ENCODE data around the gene ZCRB1. TPM values are rescaled to one million over a fixed set of nuclear protein-coding genes. Genes with fewer than 3 reads are reported as not detected.
A peak's percentile ranks its signal among the peaks of the same experiment; 100 is the strongest.

The ZCRB1 gene
- total RNA-seq, 2 experiments from 2014 or later = 77.0 to 81.3 TPM

GRCh38 chr12:42343721-42344120 is 17.8 kb upstream of the ZCRB1 start:
- Mint-ChIP-seq H3K4me3 (no peak overlapping the region), H3K4me1 (ENCODE audit: low read depth) (peaks cover 45% of the 10 kb centered on the region), H3K36me3 (ENCODE audit: low read depth) (peaks cover 25% of the 10 kb centered on the region), H3K27ac (no peak overlapping the region), H3K27me3 (no peaks in the 10 kb centered on the region), H3K9me3 (no peaks in the 10 kb centered on the region)
- CTCF ChIA-PET = interaction anchor here (1.0 kb wide), 1 partner anchor 28 kb away, joined by 6 read pairs; no protein-coding TSS in a partner anchor
- peak; percentile 65 for ATAC-seq
- no peak for DNase-seq
- intact Hi-C loops (cut with micrococcal nuclease) = no loop called here
- no peak for TF ChIP-seq CTCF (IDR thresholded peaks at IDR 0.05)
- POLR2A ChIA-PET = no interaction called here

GRCh38 chr12:42342028-42342427 is 16.1 kb upstream of the ZCRB1 start:
- intact Hi-C loops (cut with micrococcal nuclease) = no loop called here
- H3K4me3 Mint-ChIP-seq = no peak overlapping the region
- H3K27me3 Mint-ChIP-seq = no peaks in the 10 kb centered on the region
- H3K9me3 Mint-ChIP-seq = no peaks in the 10 kb centered on the region
- ChIA-PET CTCF (interaction anchor here (2.1 kb wide), 1 partner anchor 30 kb away, joined by 7 read pairs; no protein-coding TSS in a partner anchor), POLR2A (interaction anchor here (1.1 kb wide), 1 partner anchor 70 kb away, joined by 3 read pairs; no protein-coding TSS in a partner anchor)
- peaks cover 28% of the 10 kb centered on the region for H3K36me3 Mint-ChIP-seq (ENCODE audit: low read depth)
- no peak for DNase-seq
- H3K4me1 Mint-ChIP-seq (ENCODE audit: low read depth) = peaks cover 53% of the 10 kb centered on the region
- no peak overlapping the region for H3K27ac Mint-ChIP-seq
- TF ChIP-seq CTCF (IDR thresholded peaks at IDR 0.05) = no peak
- no peak for ATAC-seq

GRCh38 chr12:42338280-42338679 is 12.4 kb upstream of the ZCRB1 start:
- peak overlapping the region; percentile 8 for H3K27ac Mint-ChIP-seq
- H3K27me3 Mint-ChIP-seq = no peaks in the 10 kb centered on the region
- intact Hi-C loops (cut with micrococcal nuclease) = loop anchor here (10.0 kb wide), 1 partner anchor 213 kb away; no protein-coding TSS in a partner anchor
- H3K4me1 Mint-ChIP-seq (ENCODE audit: low read depth) = peaks cover 46% of the 10 kb centered on the region
- DNase-seq = no peak
- ChIA-PET CTCF (interaction anchor here (0.9 kb wide), 1 partner anchor 9 kb away, joined by 3 read pairs; no protein-coding TSS in a partner anchor), POLR2A (interaction anchor here (1.4 kb wide), 1 partner anchor 12 kb away, joined by 5 read pairs; the partner anchor contains the start of genes PPHLN1 and ZCRB1)
- no peak for TF ChIP-seq CTCF (IDR thresholded peaks at IDR 0.05)
- H3K9me3 Mint-ChIP-seq = no peaks in the 10 kb centered on the region
- no peak for ATAC-seq
- H3K36me3 Mint-ChIP-seq (ENCODE audit: low read depth) = peaks cover 25% of the 10 kb centered on the region
- H3K4me3 Mint-ChIP-seq = no peak overlapping the region

GRCh38 chr12:42336286-42336685 is 10.4 kb upstream of the ZCRB1 start:
- Mint-ChIP-seq H3K4me1 (ENCODE audit: low read depth) (peaks cover 48% of the 10 kb centered on the region), H3K36me3 (ENCODE audit: low read depth) (peaks cover 22% of the 10 kb centered on the region), H3K27me3 (no peaks in the 10 kb centered on the region), H3K4me3 (no peak overlapping the region), H3K27ac (no peak overlapping the region), H3K9me3 (no peaks in the 10 kb centered on the region)
- POLR2A ChIA-PET = no interaction called here
- CTCF ChIA-PET = interaction anchor here (1.1 kb wide), 1 partner anchor 36 kb away, joined by 5 read pairs; no protein-coding TSS in a partner anchor
- ATAC-seq = no peak
- intact Hi-C loops (cut with micrococcal nuclease) = loop anchor here (10.0 kb wide), 1 partner anchor 211 kb away; no protein-coding TSS in a partner anchor
- DNase-seq = no peak
- no peak for TF ChIP-seq CTCF (IDR thresholded peaks at IDR 0.05)

All from activated CD8-positive, alpha-beta T cell treated with anti-CD3 and anti-CD28 coated beads for 36 hours (primary cell).